Thymus (tissue), 11 donors: ENCODE data around the gene SYT2. TPM values are rescaled to one million over a fixed set of nuclear protein-coding genes. Genes with fewer than 3 reads are reported as not detected.
"Not testable (repeated sequence)": the region's sequence is repeated elsewhere in the genome, so short reads cannot be mapped to it uniquely, and the experiment has no call there.

Experiments used
- DNase-seq, 9 donors: peaks; one replicate each; pipeline ENCODE4 v3.0.0-alpha.2; 2013; ENCODE audit warnings: low spot score in 9 of 9, low read depth in 6 of 9, missing footprints in 1 of 9
- H3K27ac ChIP-seq, 2 donors: one replicate each; pipeline ENCODE4 v1.5.1; 2013; ENCODE audit warnings: control low read depth in 1 of 2, low read depth in 1 of 2, low read length in 1 of 2, mild to moderate bottlenecking in 1 of 2, moderate library complexity in 1 of 2
- H3K27me3 ChIP-seq, 2 donors: one replicate each; pipeline ENCODE4 v1.5.1; 2013; ENCODE audit warnings: low read length in 1 of 2; ENCODE audit not compliant: control insufficient read depth in 2 of 2, insufficient read depth in 1 of 2
- H3K36me3 ChIP-seq, 2 donors: one replicate each; pipeline ENCODE4 v1.5.1; 2013; ENCODE audit warnings: low read length in 1 of 2, mild to moderate bottlenecking in 1 of 2, moderate library complexity in 1 of 2; ENCODE audit not compliant: control insufficient read depth in 2 of 2, insufficient read depth in 2 of 2
- H3K4me1 ChIP-seq, 2 donors: one replicate each; pipeline ENCODE4 v1.5.1; 2013; ENCODE audit warnings: low read length in 2 of 2; ENCODE audit not compliant: control insufficient read depth in 2 of 2, insufficient read depth in 2 of 2
- H3K4me3 ChIP-seq, 2 donors: one replicate each; pipeline ENCODE4 v1.5.1; 2013; ENCODE audit warnings: low read length in 2 of 2, control low read depth in 1 of 2, mild to moderate bottlenecking in 1 of 2
- H3K9me3 ChIP-seq, 2 donors: one replicate each; pipeline ENCODE4 v1.5.1; 2013; ENCODE audit warnings: low read length in 1 of 2, mild to moderate bottlenecking in 1 of 2; ENCODE audit not compliant: control insufficient read depth in 2 of 2, insufficient read depth in 1 of 2
- WGBS: extraction: QIAGEN DNeasy Blood & Tissue Kit; methylation state at CpG from one replicate; pipeline ENCODE4 v1.1.7; 2013; 5-methylcytosine and 5-hydroxymethylcytosine counted together
- polyA plus RNA-seq: library from polyadenylated mRNA; stranded (reverse); fragments of 200-250 nt; gene quantifications from one replicate; pipeline ENCODE4 v1.2.3, GENCODE V29; 2013
- total RNA-seq: library from RNA; stranded (reverse); fragments of 120-200 nt; gene quantifications from one replicate; pipeline ENCODE4 v1.2.4, GENCODE V29; 2013
- donor health status: healthy.

SYT2 gene
- total and polyA plus RNA-seq, 2 donors = 0.05 to 0.09 TPM

DNA sequence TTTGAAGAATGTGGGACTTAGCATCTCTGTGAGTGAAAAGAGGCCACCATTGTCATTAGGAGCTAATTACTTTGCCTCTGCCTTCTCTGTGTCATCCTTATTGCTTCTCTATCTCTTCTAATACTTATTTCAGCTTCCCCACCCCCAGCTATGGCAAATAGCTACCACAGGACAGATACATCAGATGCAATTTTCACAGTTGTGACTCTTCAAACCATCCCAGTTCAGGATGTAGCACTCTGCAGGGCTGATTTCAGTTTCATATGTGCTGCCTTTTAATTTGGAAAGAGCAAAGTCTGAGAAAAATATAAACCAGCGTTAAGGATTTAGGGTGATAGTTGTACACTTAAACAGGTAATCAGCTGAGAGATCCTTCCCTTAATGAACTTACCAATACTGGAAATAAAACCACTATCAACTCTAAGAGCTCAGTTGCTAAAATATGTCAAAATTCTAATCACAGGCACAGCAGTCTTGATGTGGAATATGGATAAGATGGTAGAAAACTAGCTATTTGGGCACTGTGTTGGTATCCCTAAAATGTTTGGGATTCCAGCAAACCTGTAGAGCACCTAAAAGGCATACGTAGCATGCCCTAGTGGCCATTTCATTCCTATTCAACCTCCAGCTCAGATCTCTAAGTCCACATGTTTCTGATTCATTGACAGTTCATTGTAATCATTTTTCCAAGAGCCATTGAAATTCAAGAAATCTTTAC is 148.4 kb downstream of the SYT2 start:
- Histone ChIP-seq H3K27me3 (no peaks in the 10 kb centered on the region), H3K9me3 (no peaks in the 10 kb centered on the region), H3K4me1 (peaks cover 0 to 3% of the 10 kb centered on the region in 2 donors), H3K4me3 (no peak overlapping the region), H3K36me3 (peaks cover 0 to 3% of the 10 kb centered on the region in 2 donors), H3K27ac (no peak overlapping the region)
- 97% methylated on average over 2 of the region's 2 CpGs for WGBS
- no peak for DNase-seq

DNA sequence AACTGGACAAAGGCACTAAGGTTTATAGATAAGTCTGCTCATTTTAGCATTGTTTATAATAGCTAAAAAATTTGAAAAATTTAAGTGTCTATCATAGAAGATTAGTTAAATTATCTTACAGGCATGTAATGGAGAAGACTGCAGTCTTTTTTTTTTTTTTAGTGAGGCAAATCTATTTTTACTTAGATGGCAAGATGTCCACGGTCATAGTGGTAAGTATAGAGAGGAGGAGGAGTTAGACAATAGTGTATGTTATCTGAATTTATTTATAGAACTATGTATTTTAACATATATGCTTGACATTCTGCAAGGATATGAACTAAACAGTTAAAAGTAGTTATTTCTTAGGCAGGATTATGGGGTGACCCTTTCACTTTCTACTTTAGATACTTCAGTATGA is 149.0 kb downstream of the SYT2 start:
- DNase-seq = no peak
- no peak overlapping the region for H3K4me3 ChIP-seq
- no peaks in the 10 kb centered on the region for H3K9me3 ChIP-seq
- WGBS = 98% methylated on average over 1 of the region's 1 CpG
- peaks cover 0 to 3% of the 10 kb centered on the region in 2 donors for H3K4me1 ChIP-seq
- no peak overlapping the region for H3K27ac ChIP-seq
- no peaks in the 10 kb centered on the region for H3K27me3 ChIP-seq
- H3K36me3 ChIP-seq = peaks cover 0 to 3% of the 10 kb centered on the region in 2 donors

DNA sequence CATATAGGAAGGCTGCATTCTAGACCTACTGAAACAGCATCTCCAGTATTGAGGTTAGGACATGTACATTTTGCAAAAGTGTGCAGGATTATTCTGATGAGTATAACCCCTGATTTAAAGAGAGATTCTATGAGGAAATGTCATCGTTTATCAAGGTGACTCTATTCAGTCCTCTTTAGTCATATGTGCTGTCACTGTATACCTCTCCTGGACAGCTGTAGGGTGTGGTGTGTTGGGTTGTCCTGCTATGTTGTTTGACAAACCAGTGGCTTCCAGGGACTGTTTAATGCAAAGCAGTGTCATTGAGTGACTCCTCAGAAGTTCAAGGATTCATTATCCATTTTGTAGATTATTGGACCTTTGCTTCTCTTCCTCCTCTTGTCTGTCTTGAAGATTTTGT is 152.6 kb downstream of the SYT2 start:
- DNase-seq, H3K27ac ChIP-seq, H3K4me1 ChIP-seq, H3K27me3 ChIP-seq, H3K9me3 ChIP-seq, H3K4me3 ChIP-seq, H3K36me3 ChIP-seq: not testable (repeated sequence)
- 97% methylated on average over 1 of the region's 1 CpG for WGBS

GRCh38 chr1:202556037-202556436 is 154.2 kb downstream of the SYT2 start:
- H3K27me3 ChIP-seq, H3K4me3 ChIP-seq, H3K9me3 ChIP-seq, DNase-seq, H3K27ac ChIP-seq, H3K36me3 ChIP-seq, H3K4me1 ChIP-seq: not testable (repeated sequence)
- 97% methylated on average over 4 of the region's 4 CpGs for WGBS

DNA sequence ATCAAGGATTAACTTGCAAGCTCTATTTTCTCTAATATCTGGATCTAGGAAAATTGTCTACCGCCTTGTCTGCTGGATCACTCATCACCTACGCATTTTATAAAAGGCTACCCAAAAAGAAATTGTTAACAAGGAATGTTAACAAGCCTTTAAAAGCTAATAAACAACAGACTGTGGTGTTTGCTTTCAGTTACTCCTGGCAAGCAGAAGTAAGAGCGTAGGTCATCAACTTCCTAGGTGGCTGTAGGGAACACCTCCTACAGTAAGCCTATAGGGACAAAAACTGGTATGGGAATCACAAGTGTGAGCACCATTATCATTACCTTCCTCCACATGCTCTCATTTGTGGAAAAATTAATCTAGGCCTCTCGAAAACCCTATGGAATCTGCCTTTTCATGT is 155.6 kb downstream of the SYT2 start:
- H3K9me3 ChIP-seq, H3K27me3 ChIP-seq, H3K36me3 ChIP-seq, DNase-seq, H3K4me3 ChIP-seq, H3K4me1 ChIP-seq, H3K27ac ChIP-seq: not testable (repeated sequence)
- 96% methylated on average over 4 of the region's 4 CpGs for WGBS

GRCh38 chr1:202553560-202554038 is 156.7 kb downstream of the SYT2 start:
- Histone ChIP-seq H3K27me3 (no peaks in the 10 kb centered on the region), H3K27ac (no peak overlapping the region), H3K4me3 (no peak overlapping the region), H3K9me3 (no peaks in the 10 kb centered on the region), H3K4me1 (no peaks in the 10 kb centered on the region), H3K36me3 (no peaks in the 10 kb centered on the region)
- 80% methylated on average over 3 of the region's 3 CpGs for WGBS
- no peak for DNase-seq

DNA sequence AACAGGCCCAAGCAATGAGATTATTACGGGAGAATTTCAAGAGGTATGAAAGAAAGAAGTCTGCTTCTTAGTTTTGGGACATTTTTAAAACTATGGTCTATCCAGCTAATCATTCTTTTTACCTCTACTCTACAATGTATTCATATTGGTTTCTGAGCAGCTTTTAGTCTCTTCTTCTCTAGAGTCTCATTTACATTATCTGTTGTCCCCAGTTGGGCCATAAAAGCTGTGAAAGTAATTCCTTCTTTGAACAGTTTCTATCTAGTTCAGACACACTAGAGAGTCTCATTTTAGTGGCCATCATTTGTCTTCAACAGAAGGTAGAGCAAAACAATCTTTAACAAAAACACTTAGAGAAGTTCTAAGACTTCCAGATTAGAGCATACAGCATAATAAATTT is 157.2 kb downstream of the SYT2 start:
- not testable (repeated sequence) for DNase-seq, H3K4me3 ChIP-seq, H3K27ac ChIP-seq, H3K27me3 ChIP-seq, H3K9me3 ChIP-seq, H3K4me1 ChIP-seq, H3K36me3 ChIP-seq
- WGBS = 99% methylated on average over 1 of the region's 1 CpG

DNA sequence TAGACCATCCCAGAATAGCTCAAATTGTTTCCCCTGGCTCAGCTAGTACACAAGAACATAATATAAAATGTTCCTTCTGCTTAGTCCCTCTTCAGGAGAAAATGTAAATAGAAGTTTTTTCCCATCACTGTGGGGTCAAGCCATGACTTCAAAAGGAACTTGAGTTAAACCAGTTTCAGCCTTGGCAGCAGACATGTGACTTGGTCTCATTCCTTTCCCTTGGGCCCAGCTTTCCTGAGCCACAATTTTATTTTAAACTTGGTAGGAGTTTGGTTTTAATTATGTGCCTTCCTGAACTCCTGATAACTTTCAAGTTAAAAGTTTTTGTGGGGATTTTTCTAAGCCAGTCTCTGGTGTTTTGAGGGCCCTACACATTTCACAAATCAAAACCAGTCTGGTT is 157.6 kb downstream of the SYT2 start:
- not testable (repeated sequence) for H3K27ac ChIP-seq, DNase-seq, H3K27me3 ChIP-seq, H3K9me3 ChIP-seq, H3K4me1 ChIP-seq, H3K4me3 ChIP-seq, H3K36me3 ChIP-seq

DNA sequence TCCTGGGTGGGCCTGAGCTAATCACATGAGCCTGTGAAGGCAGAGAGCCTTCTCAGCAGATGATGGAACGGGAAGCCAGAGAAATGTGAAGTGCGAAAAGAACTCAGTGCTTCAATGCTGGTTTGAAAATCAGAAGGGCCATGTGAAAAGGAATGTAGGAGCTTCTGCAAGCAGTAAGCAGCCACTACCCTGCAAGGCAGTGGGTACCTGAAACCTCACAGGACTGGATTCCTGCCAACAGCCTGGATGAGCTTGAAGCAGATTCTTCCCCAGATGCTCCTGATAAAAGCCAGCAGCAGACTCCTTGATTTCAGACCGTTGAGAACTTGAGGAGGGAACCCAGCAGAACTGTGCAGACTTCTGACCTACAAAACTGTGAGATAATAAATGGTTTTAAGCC is 158.6 kb downstream of the SYT2 start:
- H3K27ac ChIP-seq = no peak overlapping the region
- 72% methylated on average over 3 of the region's 3 CpGs for WGBS
- no peak for DNase-seq

More for the DNA sequence above, 158.6 kb downstream of the SYT2 start:
- H3K9me3 ChIP-seq = no peaks in the 10 kb centered on the region
- no peaks in the 10 kb centered on the region for H3K36me3 ChIP-seq
- no peaks in the 10 kb centered on the region for H3K27me3 ChIP-seq
- H3K4me1 ChIP-seq = no peaks in the 10 kb centered on the region
- H3K4me3 ChIP-seq = no peak overlapping the region
